ENCODE results near the gene USP9X. TPM values are rescaled to one million over a fixed set of nuclear protein-coding genes. Genes with fewer than 3 reads are reported as not detected.

Gene USP9X
- polyA plus RNA-seq, 4 donors, result 15.1 to 45.5 (median 16.2) TPM

DNA sequence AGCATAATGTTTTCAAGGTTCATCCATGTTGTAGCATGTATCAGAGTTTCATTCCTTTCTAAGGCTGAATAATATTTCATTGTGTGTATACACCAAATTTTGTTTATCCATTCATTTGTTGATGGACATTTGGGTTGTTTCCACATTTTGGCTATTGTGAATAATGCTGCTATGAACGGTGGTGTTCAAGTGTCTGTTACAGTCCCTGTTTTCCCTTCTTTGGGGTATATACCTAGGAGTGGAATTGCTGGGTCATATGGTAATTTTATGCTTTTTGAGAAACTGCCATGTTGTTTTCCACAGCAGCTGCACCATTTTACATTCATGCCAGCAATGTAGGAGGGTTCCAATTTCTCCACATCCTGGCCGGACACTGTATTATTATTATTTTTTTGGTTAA is 3.4 kb upstream of the USP9X start:
- 70 to 93% (median 73%) methylated on average over 2 of the region's 2 CpGs for WGBS, 3 donors
- DNase-seq (no peak), FAIRE-seq (no peak)

DNA sequence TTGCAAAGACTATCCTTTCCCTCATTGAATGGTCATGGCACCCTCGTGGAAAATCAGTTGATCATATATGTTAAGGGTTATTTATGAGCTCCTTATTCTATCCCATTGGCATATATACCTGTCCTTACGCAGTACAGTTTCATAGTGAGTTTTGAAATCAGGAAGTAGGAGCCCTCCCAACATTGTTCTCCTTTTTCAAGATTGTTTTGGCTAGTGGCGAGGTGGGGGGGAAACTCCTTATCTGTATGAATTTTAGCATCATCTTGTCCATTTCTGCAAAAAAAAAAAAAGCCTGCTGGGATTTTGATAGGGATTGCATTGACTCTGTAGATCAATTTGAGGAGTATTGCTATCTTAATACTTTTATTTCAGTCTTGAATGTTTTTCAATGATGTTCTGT is 2.5 kb upstream of the USP9X start:
- Histone ChIP-seq H3K9me3 (ENCODE audit: control insufficient read depth in 2 of 2, insufficient read depth in 1 of 2, low read depth in 1 of 2, low read length in 1 of 2) (no peaks in the 10 kb centered on the region), H3K27me3 (ENCODE audit: control insufficient read depth in 3 of 3, insufficient read depth in 3 of 3, low read length in 3 of 3) (no peaks in the 10 kb centered on the region), H3K4me3 (ENCODE audit: low read depth in 1 of 3, low read length in 3 of 3) (no peak overlapping the region), H3K4me1 (ENCODE audit: control insufficient read depth in 3 of 3, insufficient read depth in 2 of 3, low read depth in 1 of 3, low read length in 2 of 3) (peaks cover 0 to 2% (median 0%) of the 10 kb centered on the region in 3 donors), H3K27ac (ENCODE audit: low read depth in 1 of 3, low read length in 2 of 3) (no peak overlapping the region), H3K36me3 (ENCODE audit: control insufficient read depth in 3 of 3, insufficient read depth in 2 of 3, low read depth in 1 of 3, low read length in 3 of 3) (no peaks in the 10 kb centered on the region)
- no peak for DNase-seq
- FAIRE-seq, result no peak
- WGBS, 3 donors, result 65 to 84% (median 80%) methylated on average over 3 of the region's 3 CpGs

More for the DNA sequence above, 3.4 kb upstream of the USP9X start:
- no peak overlapping the region for H3K4me3 ChIP-seq (ENCODE audit: low read depth in 1 of 3, low read length in 3 of 3)
- H3K9me3 ChIP-seq (ENCODE audit: control insufficient read depth in 2 of 2, insufficient read depth in 1 of 2, low read depth in 1 of 2, low read length in 1 of 2), result no peaks in the 10 kb centered on the region
- peaks cover 0 to 2% (median 0%) of the 10 kb centered on the region in 3 donors for H3K4me1 ChIP-seq (ENCODE audit: control insufficient read depth in 3 of 3, insufficient read depth in 2 of 3, low read depth in 1 of 3, low read length in 2 of 3)
- H3K27me3 ChIP-seq (ENCODE audit: control insufficient read depth in 3 of 3, insufficient read depth in 3 of 3, low read length in 3 of 3), result no peaks in the 10 kb centered on the region
- H3K36me3 ChIP-seq (ENCODE audit: control insufficient read depth in 3 of 3, insufficient read depth in 2 of 3, low read depth in 1 of 3, low read length in 3 of 3), result no peaks in the 10 kb centered on the region
- no peak overlapping the region for H3K27ac ChIP-seq (ENCODE audit: low read depth in 1 of 3, low read length in 2 of 3)

DNA sequence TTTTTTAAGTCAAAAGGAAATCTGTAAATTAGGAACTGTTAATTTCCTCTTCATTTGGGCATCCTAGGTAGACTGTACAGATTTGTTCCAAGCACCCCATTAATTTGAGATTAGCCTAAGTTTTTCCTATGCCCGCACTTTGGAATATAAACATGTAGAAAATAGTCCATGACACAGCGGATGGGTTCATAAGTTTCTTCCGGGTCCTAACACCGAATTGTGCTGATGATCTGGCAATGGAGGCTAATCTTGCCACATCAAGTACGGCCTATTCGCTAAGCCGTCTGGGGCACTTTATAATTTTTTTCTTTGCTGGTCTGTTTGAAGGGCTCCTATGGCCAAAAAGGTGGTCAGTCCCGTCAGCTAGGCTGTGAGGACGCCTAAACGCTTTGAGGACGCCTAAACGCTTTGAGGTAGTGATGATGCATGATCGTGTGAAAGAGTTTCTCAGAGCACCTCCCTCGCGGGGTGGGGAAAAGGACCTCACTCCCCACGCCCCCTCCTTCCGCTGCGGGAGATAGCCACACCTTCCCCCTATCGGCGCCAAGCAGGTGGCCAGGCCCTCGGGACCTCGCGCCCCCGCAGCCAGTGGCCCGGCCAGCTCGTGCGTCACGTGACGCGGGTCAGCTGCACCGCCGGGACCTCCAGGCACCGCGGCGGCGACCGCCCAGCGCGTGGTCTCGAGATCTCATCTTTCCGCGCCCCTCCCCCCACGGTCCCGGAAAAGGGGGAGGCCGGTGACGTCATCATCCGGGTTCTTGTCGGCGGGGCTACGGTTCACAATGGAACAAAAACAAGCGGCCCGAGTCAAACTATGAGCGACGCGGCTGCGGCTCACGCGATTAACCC is 977 bp upstream of the USP9X start:
- Histone ChIP-seq H3K4me3 (ENCODE audit: low read depth in 1 of 3, low read length in 3 of 3) (peak overlapping the region; percentile 74 to 95 (median 89)), H3K27me3 (ENCODE audit: control insufficient read depth in 3 of 3, insufficient read depth in 3 of 3, low read length in 3 of 3) (no peaks in the 10 kb centered on the region), H3K9me3 (ENCODE audit: control insufficient read depth in 2 of 2, insufficient read depth in 1 of 2, low read depth in 1 of 2, low read length in 1 of 2) (no peaks in the 10 kb centered on the region), H3K4me1 (ENCODE audit: control insufficient read depth in 3 of 3, insufficient read depth in 2 of 3, low read depth in 1 of 3, low read length in 2 of 3) (peaks cover 0 to 2% (median 0%) of the 10 kb centered on the region in 3 donors), H3K27ac (ENCODE audit: low read depth in 1 of 3, low read length in 2 of 3) (peak overlapping the region; percentile 98 to 100 (median 98)), H3K36me3 (ENCODE audit: control insufficient read depth in 3 of 3, insufficient read depth in 2 of 3, low read depth in 1 of 3, low read length in 3 of 3) (no peaks in the 10 kb centered on the region)
- DNase-seq, result peak; percentile 93 to 94
- FAIRE-seq, result peak; percentile 76
- 0 to 1% (median 1%) methylated on average over 39 to 58 of the region's 58 CpGs for WGBS, 3 donors

DNA sequence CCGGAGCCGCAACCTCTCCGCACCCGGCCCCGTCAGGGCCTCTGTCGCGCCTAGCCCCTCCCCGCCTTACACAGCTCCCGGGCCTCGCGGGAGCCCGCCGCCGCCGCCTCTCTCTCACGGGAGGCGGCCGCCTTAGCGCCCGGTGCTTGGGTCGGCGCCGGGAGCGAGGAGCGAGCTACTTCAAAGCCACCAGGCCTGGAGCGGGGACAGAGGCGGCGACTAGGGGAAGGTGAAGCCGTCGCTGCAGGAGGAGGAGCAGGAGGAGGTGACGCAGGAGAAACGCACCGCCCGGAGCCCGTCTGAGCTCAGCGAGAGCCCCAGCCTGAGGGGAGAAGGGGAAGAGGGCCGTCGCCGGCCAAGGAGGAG is 250 bp downstream of the USP9X start:
- Histone ChIP-seq H3K27ac (ENCODE audit: low read depth in 1 of 3, low read length in 2 of 3) (peak overlapping the region; percentile 98 to 100 (median 98)), H3K9me3 (ENCODE audit: control insufficient read depth in 2 of 2, insufficient read depth in 1 of 2, low read depth in 1 of 2, low read length in 1 of 2) (no peaks in the 10 kb centered on the region), H3K36me3 (ENCODE audit: control insufficient read depth in 3 of 3, insufficient read depth in 2 of 3, low read depth in 1 of 3, low read length in 3 of 3) (peaks cover 0 to 3% (median 0%) of the 10 kb centered on the region in 3 donors), H3K4me3 (ENCODE audit: low read depth in 1 of 3, low read length in 3 of 3) (peak overlapping the region; percentile 74 to 95 (median 89)), H3K27me3 (ENCODE audit: control insufficient read depth in 3 of 3, insufficient read depth in 3 of 3, low read length in 3 of 3) (no peaks in the 10 kb centered on the region), H3K4me1 (ENCODE audit: control insufficient read depth in 3 of 3, insufficient read depth in 2 of 3, low read depth in 1 of 3, low read length in 2 of 3) (peaks cover 2 to 3% (median 2%) of the 10 kb centered on the region in 3 donors)
- FAIRE-seq (no peak), DNase-seq (peak in 1 of 2 donors; percentile 41)
- 0% methylated on average over 35 to 39 of the region's 39 CpGs; no CpG with 5 or more reads in 1 of the 3 donors for WGBS, 3 donors

DNA sequence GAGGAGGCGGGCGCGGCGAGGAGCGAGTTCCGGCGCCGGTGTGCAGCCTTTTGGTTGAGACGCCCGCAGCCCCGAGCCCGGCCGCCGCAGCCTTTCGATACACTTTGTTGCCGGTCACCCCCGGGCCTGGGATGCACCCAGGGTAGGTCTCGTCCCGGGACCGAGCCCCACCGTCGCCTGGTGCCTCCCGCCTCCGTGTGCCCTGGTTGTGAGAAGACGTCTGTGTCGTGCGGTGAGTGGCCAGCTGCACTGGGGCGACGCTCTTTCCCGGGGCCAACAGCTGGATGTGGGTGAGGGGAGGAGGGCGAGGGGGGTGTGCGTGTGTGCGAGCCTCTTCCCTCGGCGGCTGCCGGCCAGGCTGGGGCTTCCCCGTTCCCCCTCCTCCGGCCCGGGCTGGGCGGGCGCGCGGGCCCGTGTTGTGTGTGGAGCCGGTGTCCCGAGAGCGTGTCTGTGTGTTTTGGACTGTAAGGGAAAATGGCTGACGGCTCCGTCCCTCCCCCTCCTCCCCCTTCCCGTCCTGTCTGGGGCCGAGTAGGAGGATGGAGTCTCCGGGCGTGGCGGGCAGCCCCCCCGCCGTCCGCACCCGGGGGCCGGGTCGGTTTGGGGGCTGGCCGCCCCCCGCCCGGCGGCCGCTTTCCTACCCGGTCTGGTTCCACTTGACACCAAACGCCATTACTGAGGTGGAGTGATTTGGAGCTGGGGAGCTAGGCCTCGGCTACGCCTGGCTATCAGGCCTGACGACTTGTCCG is 807 bp downstream of the USP9X start:
- Histone ChIP-seq H3K9me3 (ENCODE audit: control insufficient read depth in 2 of 2, insufficient read depth in 1 of 2, low read depth in 1 of 2, low read length in 1 of 2) (no peaks in the 10 kb centered on the region), H3K27me3 (ENCODE audit: control insufficient read depth in 3 of 3, insufficient read depth in 3 of 3, low read length in 3 of 3) (no peaks in the 10 kb centered on the region), H3K36me3 (ENCODE audit: control insufficient read depth in 3 of 3, insufficient read depth in 2 of 3, low read depth in 1 of 3, low read length in 3 of 3) (peaks cover 0 to 3% (median 0%) of the 10 kb centered on the region in 3 donors), H3K4me1 (ENCODE audit: control insufficient read depth in 3 of 3, insufficient read depth in 2 of 3, low read depth in 1 of 3, low read length in 2 of 3) (peaks cover 2 to 6% (median 6%) of the 10 kb centered on the region in 3 donors), H3K4me3 (ENCODE audit: low read depth in 1 of 3, low read length in 3 of 3) (peak overlapping the region; percentile 74 to 95 (median 89)), H3K27ac (ENCODE audit: low read depth in 1 of 3, low read length in 2 of 3) (peak overlapping the region; percentile 98 to 100 (median 98))
- WGBS, 3 donors, result 0 to 1% (median 0%) methylated on average over 3 to 70 of the region's 71 CpGs
- FAIRE-seq (no peak), DNase-seq (peak; percentile 41 to 74)

DNA sequence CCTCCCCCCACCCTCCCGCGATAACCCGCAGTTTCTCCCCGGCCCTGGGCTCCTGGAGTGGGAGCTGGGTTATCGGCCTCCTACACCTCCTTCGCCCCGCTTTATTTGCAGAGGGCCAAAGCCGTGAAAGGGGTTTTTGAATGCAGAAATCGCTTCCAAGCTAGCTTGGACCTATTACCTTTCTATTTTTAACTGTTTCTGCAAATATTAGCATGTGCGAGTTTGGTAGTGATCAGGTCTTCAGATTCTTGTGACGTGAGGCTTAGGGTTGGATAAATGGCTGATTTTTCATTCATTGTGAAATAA is 1.3 kb downstream of the USP9X start:
- Histone ChIP-seq H3K36me3 (ENCODE audit: control insufficient read depth in 3 of 3, insufficient read depth in 2 of 3, low read depth in 1 of 3, low read length in 3 of 3) (peaks cover 0 to 3% (median 0%) of the 10 kb centered on the region in 3 donors), H3K4me1 (ENCODE audit: control insufficient read depth in 3 of 3, insufficient read depth in 2 of 3, low read depth in 1 of 3, low read length in 2 of 3) (peaks cover 0 to 8% (median 6%) of the 10 kb centered on the region in 3 donors), H3K9me3 (ENCODE audit: control insufficient read depth in 2 of 2, insufficient read depth in 1 of 2, low read depth in 1 of 2, low read length in 1 of 2) (no peaks in the 10 kb centered on the region), H3K27ac (ENCODE audit: low read depth in 1 of 3, low read length in 2 of 3) (peak overlapping the region; percentile 98 to 100 (median 98)), H3K27me3 (ENCODE audit: control insufficient read depth in 3 of 3, insufficient read depth in 3 of 3, low read length in 3 of 3) (no peaks in the 10 kb centered on the region), H3K4me3 (ENCODE audit: low read depth in 1 of 3, low read length in 3 of 3) (peak overlapping the region; percentile 74 to 95 (median 89))
- FAIRE-seq, result no peak
- DNase-seq, result no peak
- WGBS, 3 donors, result 0 to 8% (median 1%) methylated on average over 7 to 11 of the region's 11 CpGs

DNA sequence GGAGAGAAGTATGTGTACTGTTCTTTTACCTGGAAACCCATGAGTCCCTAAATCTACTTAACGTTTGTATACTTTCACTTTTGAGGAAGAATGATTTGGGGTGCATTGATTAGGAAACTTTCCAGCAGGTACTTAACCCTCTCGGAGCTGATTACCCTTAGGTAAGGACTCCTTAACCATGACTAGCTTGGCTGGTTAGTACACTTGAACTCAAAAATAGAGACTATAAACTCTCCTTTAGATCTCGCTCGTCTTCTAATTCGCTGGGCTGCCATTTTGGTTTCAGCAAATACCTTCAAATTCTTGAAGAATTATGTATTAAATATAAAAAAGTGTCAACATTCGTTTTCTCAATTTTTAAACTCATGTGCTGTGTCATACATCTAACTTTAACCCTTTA is 2.0 kb downstream of the USP9X start:
- no peak for FAIRE-seq
- Histone ChIP-seq H3K36me3 (ENCODE audit: control insufficient read depth in 3 of 3, insufficient read depth in 2 of 3, low read depth in 1 of 3, low read length in 3 of 3) (peaks cover 0 to 3% (median 0%) of the 10 kb centered on the region in 3 donors), H3K27me3 (ENCODE audit: control insufficient read depth in 3 of 3, insufficient read depth in 3 of 3, low read length in 3 of 3) (no peaks in the 10 kb centered on the region), H3K4me1 (ENCODE audit: control insufficient read depth in 3 of 3, insufficient read depth in 2 of 3, low read depth in 1 of 3, low read length in 2 of 3) (peaks cover 0 to 8% (median 6%) of the 10 kb centered on the region in 3 donors), H3K4me3 (ENCODE audit: low read depth in 1 of 3, low read length in 3 of 3) (peak overlapping the region in 2 of 3 donors; percentile 74 to 95), H3K9me3 (ENCODE audit: control insufficient read depth in 2 of 2, insufficient read depth in 1 of 2, low read depth in 1 of 2, low read length in 1 of 2) (no peaks in the 10 kb centered on the region), H3K27ac (ENCODE audit: low read depth in 1 of 3, low read length in 2 of 3) (peak overlapping the region; percentile 20 to 100 (median 62))
- WGBS, 3 donors, result 4 to 32% (median 9%) methylated on average over 6 of the region's 6 CpGs
- DNase-seq, result no peak

DNA sequence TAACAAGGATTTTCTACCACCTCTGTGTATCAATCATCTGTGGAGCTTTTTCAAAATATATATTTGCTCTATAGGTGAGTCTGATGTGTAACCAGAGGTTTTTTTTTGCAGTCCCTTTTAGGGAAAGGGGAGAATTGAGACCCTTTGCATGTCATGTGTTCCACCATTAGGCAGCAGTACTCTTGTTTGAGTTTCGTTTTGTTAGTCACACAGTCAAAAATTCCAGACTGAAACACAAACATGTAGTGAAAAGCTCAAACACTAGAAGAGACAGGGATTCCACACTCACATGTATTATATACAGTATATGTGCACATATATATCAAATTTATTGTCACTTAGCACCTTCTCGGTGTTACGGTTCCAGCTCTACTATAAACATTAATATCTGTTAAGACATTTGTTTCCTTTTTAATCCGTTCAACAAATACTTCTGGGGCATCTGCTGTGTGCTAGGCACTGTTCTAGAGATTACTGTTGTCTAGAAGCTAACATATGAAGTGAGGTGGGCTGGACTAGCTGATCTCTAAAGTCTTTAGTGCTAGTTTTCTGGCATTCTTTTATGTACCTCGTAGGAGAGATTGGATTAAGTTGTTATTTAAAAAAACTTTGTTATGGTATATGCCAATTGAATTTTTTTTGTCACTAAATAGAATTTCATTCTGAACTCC is 5.5 kb downstream of the USP9X start:
- Histone ChIP-seq H3K27ac (ENCODE audit: low read depth in 1 of 3, low read length in 2 of 3) (peak overlapping the region in 1 of 3 donors; percentile 18), H3K4me3 (ENCODE audit: low read depth in 1 of 3, low read length in 3 of 3) (no peak overlapping the region), H3K27me3 (ENCODE audit: control insufficient read depth in 3 of 3, insufficient read depth in 3 of 3, low read length in 3 of 3) (no peaks in the 10 kb centered on the region), H3K9me3 (ENCODE audit: control insufficient read depth in 2 of 2, insufficient read depth in 1 of 2, low read depth in 1 of 2, low read length in 1 of 2) (no peaks in the 10 kb centered on the region), H3K4me1 (ENCODE audit: control insufficient read depth in 3 of 3, insufficient read depth in 2 of 3, low read depth in 1 of 3, low read length in 2 of 3) (peaks cover 0 to 10% (median 10%) of the 10 kb centered on the region in 3 donors), H3K36me3 (ENCODE audit: control insufficient read depth in 3 of 3, insufficient read depth in 2 of 3, low read depth in 1 of 3, low read length in 3 of 3) (peaks cover 0 to 6% (median 2%) of the 10 kb centered on the region in 3 donors)
- FAIRE-seq (no peak), DNase-seq (no peak)
- 11 to 46% (median 22%) methylated on average over 5 of the region's 5 CpGs for WGBS, 3 donors
